ENCODE measurements around the gene RAB10.

- no peak for TF ChIP-seq PAX5 (IDR thresholded peaks at IDR 0.05; ENCODE audit: insufficient read depth, low read length, severe bottlenecking)
- TF ChIP-seq POLR2A (IDR thresholded peaks at IDR 0.05; ENCODE audit: low read depth, low read length): no peak
These were observed 27.7 kb downstream of the RAB10 start for GRCh38 chr2:26061539-26061938.

Data from GM12891 (cell line).